Measurements from ENCODE around the gene TMSB10. TPM values are rescaled to one million over a fixed set of nuclear protein-coding genes. Genes with fewer than 3 reads are reported as not detected.
"Not testable (repeated sequence)": the region's sequence is repeated elsewhere in the genome, so short reads cannot be mapped to it uniquely, and the experiment has no call there.

Gene TMSB10
- total and polyA plus RNA-seq, 8 donors = 1,864 to 2,766 (median 2,518) TPM

GRCh38 chr2:84875213-84875560 is 30.3 kb upstream of the TMSB10 start:
- DNase-seq (no peak), ATAC-seq (no peak)
- Histone ChIP-seq H3K27ac (no peak overlapping the region), H3K4me3 (no peak overlapping the region), H3K27me3 (peaks cover 4 to 23% of the 10 kb centered on the region in 2 donors), H3K9me3 (no peaks in the 10 kb centered on the region), H3K36me3 (no peaks in the 10 kb centered on the region), H3K4me1 (peaks cover 2 to 10% of the 10 kb centered on the region in 2 donors)
- intact Hi-C loops (cut with DNase I) = no loop called here
- TF ChIP-seq CTCF (IDR thresholded peaks at IDR 0.05) = no peak

- ATAC-seq; H3K36me3 ChIP-seq; H3K9me3 ChIP-seq; DNase-seq; H3K4me3 ChIP-seq; intact Hi-C loops (cut with DNase I); H3K27ac ChIP-seq: not testable (repeated sequence)
- peaks cover 8 to 27% of the 10 kb centered on the region in 2 donors for H3K27me3 ChIP-seq
- H3K4me1 ChIP-seq = peaks cover 6 to 14% of the 10 kb centered on the region in 2 donors
Observed at GRCh38 chr2:84875619-84876018, 29.8 kb upstream of the TMSB10 start.

- DNase-seq = no peak
- Histone ChIP-seq H3K4me1 (peaks cover 9 to 22% of the 10 kb centered on the region in 2 donors), H3K36me3 (no peaks in the 10 kb centered on the region), H3K9me3 (no peaks in the 10 kb centered on the region), H3K27ac (no peak overlapping the region), H3K27me3 (peaks cover 13 to 35% of the 10 kb centered on the region in 2 donors), H3K4me3 (no peak overlapping the region)
- intact Hi-C loops (cut with DNase I) = no loop called here
- ATAC-seq = no peak
- TF ChIP-seq CTCF (IDR thresholded peaks at IDR 0.05) = no peak
Observed at GRCh38 chr2:84876369-84876768, 29.1 kb upstream of the TMSB10 start.

GRCh38 chr2:84878459-84878858 is 27.0 kb upstream of the TMSB10 start:
- no peak overlapping the region for H3K4me3 ChIP-seq
- peaks cover 13 to 42% of the 10 kb centered on the region in 2 donors for H3K27me3 ChIP-seq
- no peaks in the 10 kb centered on the region for H3K9me3 ChIP-seq
- H3K36me3 ChIP-seq = no peaks in the 10 kb centered on the region
- intact Hi-C loops (cut with DNase I) = no loop called here
- peaks cover 13 to 33% of the 10 kb centered on the region in 2 donors for H3K4me1 ChIP-seq
- TF ChIP-seq CTCF (IDR thresholded peaks at IDR 0.05) = no peak
- no peak overlapping the region for H3K27ac ChIP-seq
- DNase-seq = no peak
- ATAC-seq = no peak

- Histone ChIP-seq H3K27ac (no peak overlapping the region), H3K4me3 (no peak overlapping the region), H3K27me3 (peaks cover 13 to 42% of the 10 kb centered on the region in 2 donors), H3K9me3 (no peaks in the 10 kb centered on the region), H3K4me1 (peaks cover 13 to 33% of the 10 kb centered on the region in 2 donors), H3K36me3 (no peaks in the 10 kb centered on the region)
- intact Hi-C loops (cut with DNase I) = no loop called here
- no peak for DNase-seq
- no peak for ATAC-seq
- no peak for TF ChIP-seq CTCF (IDR thresholded peaks at IDR 0.05)
Observed at GRCh38 chr2:84878896-84879583, 26.4 kb upstream of the TMSB10 start.

Data from left lung (tissue), 10 donors.